ENCODE results near the gene HPS3.

The HPS3 gene

DNA sequence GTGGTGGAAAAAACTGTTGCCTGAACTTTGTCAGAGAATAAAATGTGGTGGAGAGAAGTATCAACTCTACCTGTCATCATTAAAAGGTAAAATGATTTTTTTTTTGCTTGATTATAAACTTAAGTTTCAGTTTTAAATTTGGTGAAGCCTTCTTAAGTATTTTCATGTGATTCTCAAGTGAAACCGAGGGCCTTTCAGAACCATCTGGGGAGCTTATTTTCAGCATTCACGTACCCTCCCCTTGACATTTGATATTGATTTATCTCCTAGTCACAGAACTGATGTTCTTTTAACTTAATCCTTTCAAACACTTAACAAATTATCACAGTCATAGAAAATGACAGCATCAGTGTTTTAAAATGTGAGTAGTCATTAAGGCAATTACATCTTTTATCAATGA lies 38.5 kb downstream of the HPS3 start:
- Histone ChIP-seq H3K27ac (ENCODE audit: extremely low read depth, low read depth, low read length) (no peak overlapping the region), H3K4me3 (ENCODE audit: low read depth, low read length) (no peak overlapping the region), H3K4me1 (ENCODE audit: control insufficient read depth, insufficient read depth, low read length) (no peaks in the 10 kb centered on the region), H3K9me3 (ENCODE audit: control insufficient read depth, insufficient read depth, low read depth, low read length) (no peaks in the 10 kb centered on the region), H3K36me3 (ENCODE audit: control insufficient read depth in 2 of 2, insufficient read depth in 1 of 2, low read length in 2 of 2) (peaks cover 0 to 60% of the 10 kb centered on the region in 2 experiments)
- TF ChIP-seq GLI2 (tag by site-specific recombination; IDR thresholded peaks at IDR 0.05; ENCODE audit: borderline replicate concordance, low read depth) (no peak), ZNF629 (tag by site-specific recombination; IDR thresholded peaks at IDR 0.05) (no peak), ZNF561 (tag by site-specific recombination; IDR thresholded peaks at IDR 0.05; ENCODE audit: borderline replicate concordance) (no peak), ZNF223 (tag by site-specific recombination; IDR thresholded peaks at IDR 0.05) (no peak), SCRT1 (tag by site-specific recombination; IDR thresholded peaks at IDR 0.05; ENCODE audit: borderline replicate concordance) (no peak), KLF9 (tag by site-specific recombination; IDR thresholded peaks at IDR 0.05; ENCODE audit: low read depth) (no peak), ZNF121 (tag by site-specific recombination; IDR thresholded peaks at IDR 0.05) (no peak), ZBTB7A (tag by site-specific recombination; IDR thresholded peaks at IDR 0.05; ENCODE audit: low read depth) (no peak), ZNF521 (tag by site-specific recombination; IDR thresholded peaks at IDR 0.05) (no peak)
- TF ChIP-seq, protein P1, sequence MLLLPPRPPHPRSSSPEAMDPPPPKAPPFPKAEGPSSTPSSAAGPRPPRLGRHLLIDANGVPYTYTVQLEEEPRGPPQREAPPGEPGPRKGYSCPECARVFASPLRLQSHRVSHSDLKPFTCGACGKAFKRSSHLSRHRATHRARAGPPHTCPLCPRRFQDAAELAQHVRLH (tag by site-specific recombination; IDR thresholded peaks at IDR 0.05) = no peak
- ChIA-PET POLR2A (no interaction called here), CTCF (no interaction called here)

DNA sequence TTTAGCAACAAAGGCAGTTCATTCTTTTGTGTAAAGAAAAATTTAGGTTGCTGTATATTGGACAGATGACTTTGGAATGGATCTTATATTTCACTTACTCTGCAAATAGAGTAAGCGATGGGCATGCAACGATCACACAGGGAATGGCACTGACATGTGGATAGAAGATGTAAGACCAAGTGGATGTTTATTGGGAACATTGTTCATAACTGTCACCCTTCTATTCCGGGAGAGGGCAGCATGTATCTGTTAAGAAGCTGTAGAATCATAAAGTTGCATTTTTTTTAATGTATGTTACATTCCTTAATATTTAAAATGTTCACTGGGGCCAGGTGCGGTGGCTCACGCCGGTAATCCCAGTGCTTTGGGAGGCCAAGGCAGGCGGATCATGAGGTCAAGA lies 41.2 kb downstream of the HPS3 start:
- peaks cover 0 to 51% of the 10 kb centered on the region in 2 experiments for H3K36me3 ChIP-seq (ENCODE audit: control insufficient read depth in 2 of 2, insufficient read depth in 1 of 2, low read length in 2 of 2)
- POLR2A ChIA-PET = no interaction called here
- H3K9me3 ChIP-seq (ENCODE audit: control insufficient read depth, insufficient read depth, low read depth, low read length) = no peaks in the 10 kb centered on the region
- no peaks in the 10 kb centered on the region for H3K4me1 ChIP-seq (ENCODE audit: control insufficient read depth, insufficient read depth, low read length)
- TF ChIP-seq, protein P1 (tag by site-specific recombination; IDR thresholded peaks at IDR 0.05) = no peak
- TF ChIP-seq, protein P2, sequence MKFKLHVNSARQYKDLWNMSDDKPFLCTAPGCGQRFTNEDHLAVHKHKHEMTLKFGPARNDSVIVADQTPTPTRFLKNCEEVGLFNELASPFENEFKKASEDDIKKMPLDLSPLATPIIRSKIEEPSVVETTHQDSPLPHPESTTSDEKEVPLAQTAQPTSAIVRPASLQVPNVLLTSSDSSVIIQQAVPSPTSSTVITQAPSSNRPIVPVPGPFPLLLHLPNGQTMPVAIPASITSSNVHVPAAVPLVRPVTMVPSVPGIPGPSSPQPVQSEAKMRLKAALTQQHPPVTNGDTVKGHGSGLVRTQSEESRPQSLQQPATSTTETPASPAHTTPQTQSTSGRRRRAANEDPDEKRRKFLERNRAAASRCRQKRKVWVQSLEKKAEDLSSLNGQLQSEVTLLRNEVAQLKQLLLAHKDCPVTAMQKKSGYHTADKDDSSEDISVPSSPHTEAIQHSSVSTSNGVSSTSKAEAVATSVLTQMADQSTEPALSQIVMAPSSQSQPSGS (tag by site-specific recombination; IDR thresholded peaks at IDR 0.05; ENCODE audit: low read depth) = no peak
- H3K4me3 ChIP-seq (ENCODE audit: low read depth, low read length) = no peak overlapping the region
- CTCF ChIA-PET = no interaction called here
- no peak overlapping the region for H3K27ac ChIP-seq (ENCODE audit: extremely low read depth, low read depth, low read length)

DNA sequence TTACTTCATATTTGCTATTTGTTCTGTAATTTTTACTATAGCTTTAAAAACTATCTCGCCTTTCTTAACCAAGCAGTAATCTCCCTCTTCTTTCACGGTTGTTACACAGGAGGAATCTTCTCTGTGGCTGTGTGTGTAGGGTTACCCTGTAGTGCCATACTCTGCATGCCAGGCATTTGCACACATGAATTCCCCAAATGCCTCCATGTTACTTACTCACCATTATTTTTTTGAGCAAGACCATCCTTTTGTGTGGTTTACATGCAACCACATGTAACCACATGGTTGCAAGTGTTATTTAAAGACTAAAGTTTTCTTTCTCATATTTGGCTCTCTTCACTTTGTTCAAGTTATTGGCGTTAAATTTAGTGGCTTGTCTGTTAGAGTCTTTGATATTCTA lies 45.5 kb downstream of the HPS3 start:
- Histone ChIP-seq H3K36me3 (ENCODE audit: control insufficient read depth in 2 of 2, insufficient read depth in 1 of 2, low read length in 2 of 2) (peaks cover 0 to 26% of the 10 kb centered on the region in 2 experiments), H3K27ac (ENCODE audit: extremely low read depth, low read depth, low read length) (no peak overlapping the region), H3K4me1 (ENCODE audit: control insufficient read depth, insufficient read depth, low read length) (no peaks in the 10 kb centered on the region), H3K4me3 (ENCODE audit: low read depth, low read length) (no peak overlapping the region), H3K9me3 (ENCODE audit: control insufficient read depth, insufficient read depth, low read depth, low read length) (no peaks in the 10 kb centered on the region)
- POLR2A ChIA-PET = no interaction called here
- CTCF ChIA-PET = no interaction called here
- TF ChIP-seq, protein P3, sequence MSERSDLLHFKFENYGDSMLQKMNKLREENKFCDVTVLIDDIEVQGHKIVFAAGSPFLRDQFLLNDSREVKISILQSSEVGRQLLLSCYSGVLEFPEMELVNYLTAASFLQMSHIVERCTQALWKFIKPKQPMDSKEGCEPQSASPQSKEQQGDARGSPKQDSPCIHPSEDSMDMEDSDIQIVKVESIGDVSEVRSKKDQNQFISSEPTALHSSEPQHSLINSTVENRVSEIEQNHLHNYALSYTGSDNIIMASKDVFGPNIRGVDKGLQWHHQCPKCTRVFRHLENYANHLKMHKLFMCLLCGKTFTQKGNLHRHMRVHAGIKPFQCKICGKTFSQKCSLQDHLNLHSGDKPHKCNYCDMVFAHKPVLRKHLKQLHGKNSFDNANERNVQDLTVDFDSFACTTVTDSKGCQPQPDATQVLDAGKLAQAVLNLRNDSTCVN (tag by site-specific recombination; optimal IDR thresholded peaks at IDR 0.05) = no peak
- TF ChIP-seq ZNF791 (tag by site-specific recombination; IDR thresholded peaks at IDR 0.05) = no peak
- TF ChIP-seq ZNF311 (tag by site-specific recombination; IDR thresholded peaks at IDR 0.05; ENCODE audit: borderline replicate concordance) = no peak
- TF ChIP-seq ZNF133 (tag by site-specific recombination; IDR thresholded peaks at IDR 0.05) = no peak
- no peak for TF ChIP-seq ZNF677 (tag by site-specific recombination; IDR thresholded peaks at IDR 0.05)
- no peak for TF ChIP-seq ZNF707 (tag by site-specific recombination; IDR thresholded peaks at IDR 0.05)
- TF ChIP-seq ZBTB48 (tag by site-specific recombination; IDR thresholded peaks at IDR 0.05) = no peak
- TF ChIP-seq EGR2 (tag by site-specific recombination; IDR thresholded peaks at IDR 0.05; ENCODE audit: low read depth) = no peak
- TF ChIP-seq ZNF112 (tag by site-specific recombination; IDR thresholded peaks at IDR 0.05) = no peak
- TF ChIP-seq ZFHX2 (tag by site-specific recombination; conservative IDR thresholded peaks at IDR 0.05) = no peak
- TF ChIP-seq MEIS1 (CRISPR knock-in tag; IDR thresholded peaks at IDR 0.05; ENCODE audit: borderline replicate concordance) = no peak
- TF ChIP-seq, protein P4, sequence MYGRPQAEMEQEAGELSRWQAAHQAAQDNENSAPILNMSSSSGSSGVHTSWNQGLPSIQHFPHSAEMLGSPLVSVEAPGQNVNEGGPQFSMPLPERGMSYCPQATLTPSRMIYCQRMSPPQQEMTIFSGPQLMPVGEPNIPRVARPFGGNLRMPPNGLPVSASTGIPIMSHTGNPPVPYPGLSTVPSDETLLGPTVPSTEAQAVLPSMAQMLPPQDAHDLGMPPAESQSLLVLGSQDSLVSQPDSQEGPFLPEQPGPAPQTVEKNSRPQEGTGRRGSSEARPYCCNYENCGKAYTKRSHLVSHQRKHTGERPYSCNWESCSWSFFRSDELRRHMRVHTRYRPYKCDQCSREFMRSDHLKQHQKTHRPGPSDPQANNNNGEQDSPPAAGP (tag by site-specific recombination; IDR thresholded peaks at IDR 0.05) = no peak
- TF ChIP-seq, protein P5, sequence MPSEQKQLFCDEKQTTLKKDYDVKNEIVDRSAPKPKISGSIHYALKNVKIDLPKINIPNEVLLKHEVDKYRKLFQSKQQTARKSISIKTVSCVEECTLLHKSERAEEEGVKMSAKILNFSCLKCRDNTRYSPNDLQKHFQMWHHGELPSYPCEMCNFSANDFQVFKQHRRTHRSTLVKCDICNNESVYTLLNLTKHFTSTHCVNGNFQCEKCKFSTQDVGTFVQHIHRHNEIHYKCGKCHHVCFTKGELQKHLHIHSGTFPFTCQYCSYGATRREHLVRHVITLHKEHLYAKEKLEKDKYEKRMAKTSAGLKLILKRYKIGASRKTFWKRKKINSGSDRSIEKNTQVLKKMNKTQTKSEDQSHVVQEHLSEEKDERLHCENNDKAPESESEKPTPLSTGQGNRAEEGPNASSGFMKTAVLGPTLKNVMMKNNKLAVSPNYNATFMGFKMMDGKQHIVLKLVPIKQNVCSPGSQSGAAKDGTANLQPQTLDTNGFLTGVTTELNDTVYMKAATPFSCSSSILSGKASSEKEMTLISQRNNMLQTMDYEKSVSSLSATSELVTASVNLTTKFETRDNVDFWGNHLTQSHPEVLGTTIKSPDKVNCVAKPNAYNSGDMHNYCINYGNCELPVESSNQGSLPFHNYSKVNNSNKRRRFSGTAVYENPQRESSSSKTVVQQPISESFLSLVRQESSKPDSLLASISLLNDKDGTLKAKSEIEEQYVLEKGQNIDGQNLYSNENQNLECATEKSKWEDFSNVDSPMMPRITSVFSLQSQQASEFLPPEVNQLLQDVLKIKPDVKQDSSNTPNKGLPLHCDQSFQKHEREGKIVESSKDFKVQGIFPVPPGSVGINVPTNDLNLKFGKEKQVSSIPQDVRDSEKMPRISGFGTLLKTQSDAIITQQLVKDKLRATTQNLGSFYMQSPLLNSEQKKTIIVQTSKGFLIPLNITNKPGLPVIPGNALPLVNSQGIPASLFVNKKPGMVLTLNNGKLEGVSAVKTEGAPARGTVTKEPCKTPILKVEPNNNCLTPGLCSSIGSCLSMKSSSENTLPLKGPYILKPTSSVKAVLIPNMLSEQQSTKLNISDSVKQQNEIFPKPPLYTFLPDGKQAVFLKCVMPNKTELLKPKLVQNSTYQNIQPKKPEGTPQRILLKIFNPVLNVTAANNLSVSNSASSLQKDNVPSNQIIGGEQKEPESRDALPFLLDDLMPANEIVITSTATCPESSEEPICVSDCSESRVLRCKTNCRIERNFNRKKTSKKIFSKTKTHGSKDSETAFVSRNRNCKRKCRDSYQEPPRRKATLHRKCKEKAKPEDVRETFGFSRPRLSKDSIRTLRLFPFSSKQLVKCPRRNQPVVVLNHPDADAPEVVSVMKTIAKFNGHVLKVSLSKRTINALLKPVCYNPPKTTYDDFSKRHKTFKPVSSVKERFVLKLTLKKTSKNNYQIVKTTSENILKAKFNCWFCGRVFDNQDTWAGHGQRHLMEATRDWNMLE (tag by site-specific recombination; conservative IDR thresholded peaks at IDR 0.05; ENCODE audit: low read depth) = no peak
